CD4-positive, alpha-beta T cell (primary cell): ENCODE results near the gene FGF22. TPM values are rescaled to one million over a fixed set of nuclear protein-coding genes. Genes with fewer than 3 reads are reported as not detected.
"Not testable (repeated sequence)": the region's sequence is repeated elsewhere in the genome, so short reads cannot be mapped to it uniquely, and the experiment has no call there.

ENCODE experiments used
- ATAC-seq: fragments of 200-7000 bp; cut with Tn5 transposase; one replicate; pipeline ENCODE4 v1.10.0; 2022; ENCODE audit warnings: mild to moderate bottlenecking; ENCODE audit not compliant: poor library complexity
- CTCF ChIA-PET: fragments of 350-600 bp; sonication (Branson Sonifier 250); formaldehyde crosslinking; loops from one replicate; lab custom pipeline; 2021; ENCODE audit warnings: antibody characterized with exemption, inconsistent platforms; lab: Charles Lee
- POLR2A ChIA-PET: fragments of 350-600 bp; sonication (Branson Sonifier 250); formaldehyde crosslinking; loops from one replicate; lab custom pipeline; 2021; ENCODE audit warnings: antibody characterized with exemption, inconsistent platforms; lab: Charles Lee
- DNase-seq, 14 experiments: peaks; one replicate each; pipeline ENCODE4 v3.0.0-alpha.2; 2013 to 2020; ENCODE audit warnings: mixed read lengths in 2 of 14
- H3K27ac ChIP-seq, 2 donors: one replicate each; pipeline versions ENCODE4 v1.5.1 to v1.7.0; 2013; ENCODE audit warnings: low read length in 2 of 2, low read depth in 1 of 2, mild to moderate bottlenecking in 1 of 2
- H3K27me3 ChIP-seq, 2 experiments: 1 replicate in 1 of 2; 2 replicates in 1 of 2; pipeline versions ENCODE4 v1.6.1 to v1.7.0; 2013; ENCODE audit warnings: low read length in 2 of 2, control low read depth in 1 of 2, mild to moderate bottlenecking in 1 of 2, moderate library complexity in 1 of 2; ENCODE audit not compliant: insufficient read depth in 2 of 2, control insufficient read depth in 1 of 2
- H3K36me3 ChIP-seq: one replicate; pipeline ENCODE4 v1.6.1; 2013; ENCODE audit warnings: low read length, control low read depth; ENCODE audit not compliant: insufficient read depth
- H3K4me1 ChIP-seq: one replicate; pipeline ENCODE4 v1.6.1; 2013; ENCODE audit warnings: low read length, control low read depth; ENCODE audit not compliant: insufficient read depth
- H3K4me3 ChIP-seq: one replicate; pipeline ENCODE4 v1.5.1; 2013; ENCODE audit warnings: mild to moderate bottlenecking, low read length, moderate library complexity
- H3K9me3 ChIP-seq, 2 experiments: 1 replicate in 1 of 2; 2 replicates in 1 of 2; pipeline versions ENCODE4 v1.6.1 to v1.7.0; 2013; ENCODE audit warnings: low read length in 2 of 2, mild to moderate bottlenecking in 2 of 2, control low read depth in 1 of 2, moderate library complexity in 1 of 2; ENCODE audit not compliant: control insufficient read depth in 1 of 2, insufficient read depth in 1 of 2
- H3K27ac Mint-ChIP-seq: one replicate; pipeline ENCODE4 v1.8.0; 2020; ENCODE audit warnings: mixed read lengths
- H3K27me3 Mint-ChIP-seq: one replicate; pipeline ENCODE4 v1.8.0; 2021; ENCODE audit warnings: mixed read lengths
- H3K36me3 Mint-ChIP-seq: one replicate; pipeline ENCODE4 v1.8.0; 2021; ENCODE audit warnings: low read depth, mixed read lengths
- H3K4me1 Mint-ChIP-seq: one replicate; pipeline ENCODE4 v1.8.0; 2021; ENCODE audit warnings: low read depth, mixed read lengths
- H3K4me3 Mint-ChIP-seq: one replicate; pipeline ENCODE4 v1.8.0; 2020; ENCODE audit warnings: mild to moderate bottlenecking, mixed read lengths
- H3K9me3 Mint-ChIP-seq: one replicate; pipeline ENCODE4 v1.8.0; 2020; ENCODE audit warnings: mixed read lengths
- CTCF ChIP-seq: fragments of 200-600 bp; IDR thresholded peaks from one replicate; pipeline ENCODE4 v1.8.0; 2022; ENCODE audit warnings: antibody characterized with exemption, mild to moderate bottlenecking
- intact Hi-C, 2 experiments: fragments of 100-400 bp; cut with DNase I in 1 of 2; cut with micrococcal nuclease in 1 of 2; formaldehyde crosslinking; loops; one replicate each; pipeline versions ENCODE4 v1.15.1 to v1.9.0; 2023 to 2025; cut with DNase I, micrococcal nuclease
- total RNA-seq, 174 experiments: library from RNA in 2 of 174; stranded (reverse) in 2 of 174; gene quantifications; one replicate each; pipeline ENCODE4 v1.2.3 and lab custom pipeline; 2021 to 2026

Gene FGF22
- total RNA-seq, 2 experiments from 2014 or later: 0.42 to 0.49 TPM

GRCh38 chr19:604355-604754 is 35.3 kb upstream of the FGF22 start:
- DNase-seq: peak in 5 of 14 experiments; percentile 16 to 75 (median 37)
- Histone ChIP-seq H3K4me3 (no peak overlapping the region), H3K9me3 (peaks cover 0 to 8% of the 10 kb centered on the region in 2 experiments), H3K27me3 (no peaks in the 10 kb centered on the region), H3K27ac (no peak overlapping the region), H3K36me3 (no peaks in the 10 kb centered on the region), H3K4me1 (peaks cover 19% of the 10 kb centered on the region)
- H3K9me3 Mint-ChIP-seq: no peaks in the 10 kb centered on the region
- no peak overlapping the region for H3K4me3 Mint-ChIP-seq
- H3K4me1 Mint-ChIP-seq: no peaks in the 10 kb centered on the region
- TF ChIP-seq CTCF: no peak
- POLR2A ChIA-PET: no interaction called here
- CTCF ChIA-PET: no interaction called here
- H3K27me3 Mint-ChIP-seq: no peaks in the 10 kb centered on the region
- intact Hi-C loops: no loop called here
- no peak overlapping the region for H3K27ac Mint-ChIP-seq
- H3K36me3 Mint-ChIP-seq: no peaks in the 10 kb centered on the region
- ATAC-seq: peak; percentile 74

DNA sequence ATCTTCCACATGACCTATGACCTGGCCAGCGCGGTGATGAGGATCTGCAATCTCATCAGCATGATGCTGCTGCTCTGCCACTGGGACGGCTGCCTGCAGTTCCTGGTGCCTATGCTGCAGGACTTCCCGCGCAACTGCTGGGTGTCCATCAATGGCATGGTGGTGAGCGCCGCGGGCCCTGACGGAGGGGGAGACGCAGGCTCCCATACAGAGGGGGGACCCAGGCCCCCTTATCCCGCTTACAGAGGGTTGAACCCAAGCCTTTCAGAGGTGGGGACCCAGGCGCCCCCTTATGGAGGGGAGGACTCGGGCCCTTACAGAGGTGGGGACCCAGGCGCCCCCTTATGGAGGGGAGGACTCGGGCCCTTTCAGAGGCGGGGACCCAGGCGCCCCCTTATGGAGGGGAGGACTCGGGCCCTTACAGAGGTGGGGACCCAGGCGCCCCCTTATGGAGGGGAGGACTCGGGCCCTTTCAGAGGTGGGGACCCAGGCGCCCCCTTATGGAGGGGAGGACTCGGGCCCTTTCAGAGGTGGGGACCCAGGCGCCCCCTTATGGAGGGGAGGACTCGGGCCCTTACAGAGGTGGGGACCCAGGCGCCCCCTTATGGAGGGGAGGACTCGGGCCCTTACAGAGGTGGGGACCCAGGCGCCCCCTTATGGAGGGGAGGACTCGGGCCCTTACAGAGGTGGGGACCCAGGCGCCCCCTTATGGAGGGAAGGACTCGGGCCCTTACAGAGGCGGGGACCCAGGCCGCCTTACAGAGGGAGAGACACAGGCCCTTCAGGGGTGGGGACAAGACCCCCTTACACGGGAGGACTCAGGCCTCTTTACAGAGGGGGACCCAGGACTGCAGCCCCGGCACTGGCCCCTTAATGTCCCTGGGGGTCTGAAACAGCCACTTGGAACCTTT is 34.4 kb upstream of the FGF22 start:
- H3K27me3 Mint-ChIP-seq, intact Hi-C loops, H3K9me3 Mint-ChIP-seq, H3K4me1 Mint-ChIP-seq, ATAC-seq, H3K36me3 ChIP-seq, H3K27me3 ChIP-seq, H3K27ac ChIP-seq, H3K36me3 Mint-ChIP-seq, H3K9me3 ChIP-seq, POLR2A ChIA-PET, H3K4me3 Mint-ChIP-seq, H3K4me3 ChIP-seq, H3K27ac Mint-ChIP-seq: not testable (repeated sequence)
- DNase-seq: peak in 1 of 14 experiments; percentile 54
- H3K4me1 ChIP-seq: peaks cover 29% of the 10 kb centered on the region
- CTCF ChIA-PET: interaction anchor here (1.4 kb wide), 1 partner anchor 21 kb away, joined by 3 read pairs; no protein-coding TSS in a partner anchor

GRCh38 chr19:607301-608154 is 32.2 kb upstream of the FGF22 start:
- intact Hi-C loops: no loop called here
- H3K27me3 Mint-ChIP-seq: no peaks in the 10 kb centered on the region
- ChIA-PET CTCF (no interaction called here), POLR2A (no interaction called here)
- Histone ChIP-seq H3K36me3 (no peaks in the 10 kb centered on the region), H3K9me3 (peaks cover 0 to 4% of the 10 kb centered on the region in 2 experiments), H3K27me3 (no peaks in the 10 kb centered on the region), H3K4me1 (peaks cover 46% of the 10 kb centered on the region), H3K4me3 (no peak overlapping the region), H3K27ac (no peak overlapping the region)
- DNase-seq (no peak), ATAC-seq (no peak)
- peaks cover 22% of the 10 kb centered on the region for H3K4me1 Mint-ChIP-seq
- no peak overlapping the region for H3K27ac Mint-ChIP-seq
- H3K9me3 Mint-ChIP-seq: no peaks in the 10 kb centered on the region
- H3K4me3 Mint-ChIP-seq: no peak overlapping the region
- no peaks in the 10 kb centered on the region for H3K36me3 Mint-ChIP-seq
- no peak for TF ChIP-seq CTCF
